CD4-positive, alpha-beta memory T cell (primary cell): ENCODE measurements around the gene TUBG1. TPM values are rescaled to one million over a fixed set of nuclear protein-coding genes. Genes with fewer than 3 reads are reported as not detected.

Experiments
- CTCF ChIA-PET: fragments of 350-600 bp; sonication (Branson Sonifier 250); formaldehyde crosslinking; loops from one replicate; lab custom pipeline; 2021; ENCODE audit warnings: inconsistent platforms; ENCODE audit not compliant: partially characterized antibody; lab: Charles Lee
- POLR2A ChIA-PET: fragments of 350-600 bp; sonication (Branson Sonifier 250); formaldehyde crosslinking; loops from one replicate; lab custom pipeline; 2021; ENCODE audit not compliant: partially characterized antibody; lab: Charles Lee
- DNase-seq, 5 donors: peaks; one replicate each; pipeline versions ENCODE4 v3.0.0 to v3.0.0-alpha.2; 2020 to 2022; ENCODE audit warnings: mixed read lengths in 1 of 5
- H3K27ac ChIP-seq: one replicate; pipeline ENCODE4 v1.7.0; 2013; ENCODE audit warnings: low read depth, low read length
- H3K27me3 ChIP-seq: 2 replicates; pipeline ENCODE4 v1.7.0; 2013; ENCODE audit warnings: mild to moderate bottlenecking, low read length, moderate library complexity; ENCODE audit not compliant: insufficient read depth
- H3K36me3 ChIP-seq: 2 replicates; pipeline ENCODE4 v1.7.0; 2013; ENCODE audit warnings: mild to moderate bottlenecking, low read length, moderate library complexity; ENCODE audit not compliant: insufficient read depth
- H3K4me1 ChIP-seq: 2 replicates; pipeline ENCODE4 v1.7.0; 2013; ENCODE audit warnings: mild to moderate bottlenecking, low read length, moderate library complexity; ENCODE audit not compliant: insufficient read depth
- H3K4me3 ChIP-seq, 2 donors: one replicate each; pipeline ENCODE4 v1.7.0; 2013; ENCODE audit warnings: low read length in 2 of 2, mild to moderate bottlenecking in 1 of 2
- H3K9me3 ChIP-seq, 2 donors: one replicate each; pipeline ENCODE4 v1.7.0; 2013; ENCODE audit warnings: low read length in 2 of 2, control low read depth in 1 of 2; ENCODE audit not compliant: control insufficient read depth in 1 of 2
- H3K27ac Mint-ChIP-seq, 7 donors: one replicate each; pipeline ENCODE4 v1.8.0; 2020 to 2021; ENCODE audit warnings: mixed read lengths in 7 of 7, mild to moderate bottlenecking in 6 of 7, inconsistent platforms in 3 of 7, moderate library complexity in 3 of 7
- H3K27me3 Mint-ChIP-seq, 2 donors: one replicate each; pipeline ENCODE4 v1.8.0; 2020 to 2021; ENCODE audit warnings: mixed read lengths in 2 of 2
- H3K36me3 Mint-ChIP-seq, 2 donors: one replicate each; pipeline ENCODE4 v1.8.0; 2020 to 2021; ENCODE audit warnings: mixed read lengths in 2 of 2, inconsistent platforms in 1 of 2, mild to moderate bottlenecking in 1 of 2
- H3K4me1 Mint-ChIP-seq, 4 donors: one replicate each; pipeline ENCODE4 v1.8.0; 2020 to 2021; ENCODE audit warnings: mixed read lengths in 4 of 4, mild to moderate bottlenecking in 1 of 4
- H3K4me3 Mint-ChIP-seq, 8 donors: one replicate each; pipeline ENCODE4 v1.8.0; 2020 to 2021; ENCODE audit warnings: mixed read lengths in 8 of 8, mild to moderate bottlenecking in 7 of 8, moderate library complexity in 6 of 8, inconsistent platforms in 3 of 8
- H3K9me3 Mint-ChIP-seq, 8 donors: one replicate each; pipeline ENCODE4 v1.8.0; 2020 to 2021; ENCODE audit warnings: mixed read lengths in 8 of 8, mild to moderate bottlenecking in 5 of 8, inconsistent platforms in 3 of 8, moderate library complexity in 1 of 8
- intact Hi-C: fragments of 100-400 bp; cut with micrococcal nuclease; formaldehyde crosslinking; loops from one replicate; pipeline ENCODE4 v1.15.1; 2023
- polyA plus RNA-seq, 2 donors: library from polyadenylated mRNA; unstranded; fragments of 300-500 nt; fragmentation: Illumina TruSeq; gene quantifications; one replicate each; pipeline ENCODE4 v1.2.3, GENCODE V29; 2021
- total RNA-seq, 2 experiments: library from RNA; stranded (reverse); gene quantifications; one replicate each; pipeline ENCODE4 v1.2.3, GENCODE V29; 2021

Gene TUBG1
- total and polyA plus RNA-seq, 4 experiments from 2014 or later, result 6.4 to 16.5 (median 13.2) TPM

GRCh38 chr17:42586514-42587230, 22.8 kb upstream of the TUBG1 start:
- Mint-ChIP-seq H3K27ac (peak overlapping the region in 3 of 7 donors; percentile 29 to 77 (median 57)), H3K4me1 (peaks cover 0 to 9% (median 1%) of the 10 kb centered on the region in 4 donors), H3K4me3 (no peak overlapping the region), H3K36me3 (peaks cover 44 to 85% of the 10 kb centered on the region in 2 donors), H3K27me3 (no peaks in the 10 kb centered on the region), H3K9me3 (no peaks in the 10 kb centered on the region)
- Histone ChIP-seq H3K4me3 (no peak overlapping the region), H3K9me3 (no peaks in the 10 kb centered on the region), H3K27ac (no peak overlapping the region), H3K27me3 (no peaks in the 10 kb centered on the region), H3K4me1 (no peaks in the 10 kb centered on the region), H3K36me3 (peaks cover 93% of the 10 kb centered on the region)
- intact Hi-C loops, result no loop called here
- ChIA-PET POLR2A (interaction anchor here (1.0 to 2.2 kb wide), 3 partner anchors 9 to 21 kb away, joined by 3 to 12 read pairs (median 3); partner anchors contain the start of gene PSMC3IP), CTCF (interaction anchor here (1.2 to 4.9 kb wide), 3 partner anchors 8 to 39 kb away, joined by 3 to 35 read pairs (median 3); partner anchors contain the start of gene PSMC3IP)
- DNase-seq, result no peak

GRCh38 chr17:42590886-42591285, 18.6 kb upstream of the TUBG1 start:
- H3K4me3 Mint-ChIP-seq, result no peak overlapping the region
- no peak overlapping the region for H3K27ac ChIP-seq
- H3K4me3 ChIP-seq, result no peak overlapping the region
- H3K36me3 ChIP-seq, result peaks cover 55% of the 10 kb centered on the region
- no peaks in the 10 kb centered on the region for H3K9me3 Mint-ChIP-seq
- no peak for DNase-seq
- no peak overlapping the region for H3K27ac Mint-ChIP-seq
- H3K27me3 Mint-ChIP-seq, result no peaks in the 10 kb centered on the region
- intact Hi-C loops, result no loop called here
- no peaks in the 10 kb centered on the region for H3K27me3 ChIP-seq
- H3K9me3 ChIP-seq, result no peaks in the 10 kb centered on the region
- ChIA-PET POLR2A (interaction anchor here (1.0 to 2.3 kb wide), 2 partner anchors 13 to 203 kb away, joined by 3 to 11 read pairs; partner anchors contain the start of genes PSMC3IP and STAT3), CTCF (interaction anchor here (0.9 to 4.9 kb wide), 2 partner anchors 12 to 13 kb away, joined by 4 to 35 read pairs; partner anchors contain the start of gene PSMC3IP)
- peaks cover 0 to 10% (median 5%) of the 10 kb centered on the region in 4 donors for H3K4me1 Mint-ChIP-seq
- no peaks in the 10 kb centered on the region for H3K4me1 ChIP-seq
- H3K36me3 Mint-ChIP-seq, result peaks cover 25 to 63% of the 10 kb centered on the region in 2 donors

GRCh38 chr17:42591411-42591810, 18.1 kb upstream of the TUBG1 start:
- intact Hi-C loops, result no loop called here
- CTCF ChIA-PET, result interaction anchor here (0.9 to 2.0 kb wide), 2 partner anchors 9 to 13 kb away, joined by 4 to 7 read pairs; no protein-coding TSS in a partner anchor
- H3K4me1 Mint-ChIP-seq, result peaks cover 3 to 12% (median 7%) of the 10 kb centered on the region in 4 donors
- no peaks in the 10 kb centered on the region for H3K27me3 Mint-ChIP-seq
- Histone ChIP-seq H3K4me3 (no peak overlapping the region), H3K9me3 (no peaks in the 10 kb centered on the region), H3K27ac (no peak overlapping the region), H3K36me3 (peaks cover 49% of the 10 kb centered on the region), H3K4me1 (no peaks in the 10 kb centered on the region), H3K27me3 (no peaks in the 10 kb centered on the region)
- H3K36me3 Mint-ChIP-seq, result peaks cover 26 to 61% of the 10 kb centered on the region in 2 donors
- no peak for DNase-seq
- POLR2A ChIA-PET, result interaction anchor here (1.5 to 2.3 kb wide), 2 partner anchors 14 to 17 kb away, joined by 6 to 11 read pairs; partner anchors contain the start of gene PSMC3IP
- no peak overlapping the region for H3K27ac Mint-ChIP-seq
- H3K4me3 Mint-ChIP-seq, result no peak overlapping the region
- H3K9me3 Mint-ChIP-seq, result no peaks in the 10 kb centered on the region

GRCh38 chr17:42596386-42596785, 13.1 kb upstream of the TUBG1 start:
- H3K36me3 Mint-ChIP-seq, result peaks cover 14 to 40% of the 10 kb centered on the region in 2 donors
- no peaks in the 10 kb centered on the region for H3K9me3 Mint-ChIP-seq
- CTCF ChIA-PET, result no interaction called here
- H3K27ac Mint-ChIP-seq, result peak overlapping the region in 3 of 7 donors; percentile 17 to 73 (median 26)
- POLR2A ChIA-PET, result interaction anchor here (3.9 kb wide), 1 partner anchor 12 kb away, joined by 20 read pairs; the partner anchor contains the start of genes RETREG3 and TUBG1
- no peak for DNase-seq
- intact Hi-C loops, result no loop called here
- H3K27me3 ChIP-seq, result no peaks in the 10 kb centered on the region
- H3K4me3 ChIP-seq, result no peak overlapping the region
- peaks cover 12% of the 10 kb centered on the region for H3K4me1 ChIP-seq
- no peaks in the 10 kb centered on the region for H3K27me3 Mint-ChIP-seq
- H3K4me3 Mint-ChIP-seq, result no peak overlapping the region
- H3K27ac ChIP-seq, result no peak overlapping the region
- peaks cover 7% of the 10 kb centered on the region for H3K36me3 ChIP-seq
- H3K9me3 ChIP-seq, result no peaks in the 10 kb centered on the region
- peaks cover 15 to 31% (median 22%) of the 10 kb centered on the region in 4 donors for H3K4me1 Mint-ChIP-seq

- intact Hi-C loops, result no loop called here
- DNase-seq, result no peak
- peaks cover 19% of the 10 kb centered on the region for H3K4me1 ChIP-seq
- peak overlapping the region in 4 of 7 donors; percentile 52 to 77 (median 66) for H3K27ac Mint-ChIP-seq
- no peak overlapping the region for H3K27ac ChIP-seq
- ChIA-PET POLR2A (interaction anchor here (0.8 to 3.9 kb wide), 2 partner anchors 10 to 11 kb away, joined by 4 to 20 read pairs; partner anchors contain the start of genes RETREG3 and TUBG1), CTCF (interaction anchor here (1.1 to 2.7 kb wide), 4 partner anchors 9 to 193 kb away, joined by 3 to 14 read pairs (median 3); partner anchors contain the start of gene PSMC3IP)
- H3K4me1 Mint-ChIP-seq, result peaks cover 17 to 48% (median 31%) of the 10 kb centered on the region in 4 donors
- H3K36me3 Mint-ChIP-seq, result peaks cover 20 to 35% of the 10 kb centered on the region in 2 donors
- no peaks in the 10 kb centered on the region for H3K9me3 ChIP-seq
- no peaks in the 10 kb centered on the region for H3K27me3 Mint-ChIP-seq
- H3K4me3 Mint-ChIP-seq, result peak overlapping the region in 3 of 8 donors; percentile 4 to 39 (median 6)
- no peaks in the 10 kb centered on the region for H3K9me3 Mint-ChIP-seq
- no peaks in the 10 kb centered on the region for H3K27me3 ChIP-seq
- H3K36me3 ChIP-seq, result peaks cover 4% of the 10 kb centered on the region
- H3K4me3 ChIP-seq, result no peak overlapping the region
Observed at GRCh38 chr17:42598905-42599304, 10.6 kb upstream of the TUBG1 start.

- DNase-seq, result no peak
- no peaks in the 10 kb centered on the region for H3K9me3 ChIP-seq
- no peaks in the 10 kb centered on the region for H3K27me3 ChIP-seq
- intact Hi-C loops, result no loop called here
- Mint-ChIP-seq H3K4me3 (peak overlapping the region in 3 of 8 donors; percentile 13 to 46 (median 22)), H3K27ac (peak overlapping the region in 2 of 7 donors; percentile 35 to 54), H3K4me1 (peaks cover 41 to 84% (median 57%) of the 10 kb centered on the region in 4 donors), H3K27me3 (no peaks in the 10 kb centered on the region), H3K36me3 (peaks cover 17 to 42% of the 10 kb centered on the region in 2 donors), H3K9me3 (no peaks in the 10 kb centered on the region)
- peaks cover 4% of the 10 kb centered on the region for H3K36me3 ChIP-seq
- ChIA-PET POLR2A (interaction anchor here (2.7 kb wide), 1 partner anchor 25 kb away, joined by 9 read pairs; the partner anchor contains the start of gene PSMC3IP), CTCF (interaction anchor here (1.9 kb wide), 1 partner anchor 25 kb away, joined by 5 read pairs; no protein-coding TSS in a partner anchor)
- H3K27ac ChIP-seq, result no peak overlapping the region
- H3K4me1 ChIP-seq, result peaks cover 62% of the 10 kb centered on the region
- H3K4me3 ChIP-seq, result no peak overlapping the region
Observed at GRCh38 chr17:42603318-42603717, 6.2 kb upstream of the TUBG1 start.
